ENCODE measurements around the gene SYTL3. TPM values are rescaled to one million over a fixed set of nuclear protein-coding genes. Genes with fewer than 3 reads are reported as not detected.
"Not testable (repeated sequence)": the region's sequence is repeated elsewhere in the genome, so short reads cannot be mapped to it uniquely, and the experiment has no call there.

Gene SYTL3
- total RNA-seq, 1 experiment from 2014 or later: 0.65 TPM

GRCh38 chr6:158611541-158612370 is 38.1 kb upstream of the SYTL3 start:
- ChIA-PET CTCF (interaction anchor here (0.6 to 1.7 kb wide), 6 partner anchors 18 to 397 kb away, joined by 3 to 4 read pairs (median 3); no protein-coding TSS in a partner anchor), POLR2A (interaction anchor here (0.6 to 1.3 kb wide), 3 partner anchors 9 to 347 kb away, joined by 3 to 4 read pairs (median 3); partner anchors contain the start of gene DYNLT1)
- no peak for TF ChIP-seq CTCF (IDR thresholded peaks at IDR 0.05; ENCODE audit: unreplicated experiment)
- Mint-ChIP-seq H3K4me3 (ENCODE audit: unreplicated experiment) (no peak overlapping the region), H3K27ac (ENCODE audit: low read depth, unreplicated experiment) (peak overlapping the region; percentile 17), H3K36me3 (ENCODE audit: insufficient read depth, unreplicated experiment) (peaks cover 41% of the 10 kb centered on the region), H3K9me3 (ENCODE audit: unreplicated experiment) (no peaks in the 10 kb centered on the region), H3K4me1 (ENCODE audit: insufficient read depth, unreplicated experiment) (no peaks in the 10 kb centered on the region), H3K27me3 (ENCODE audit: insufficient read depth, unreplicated experiment) (no peaks in the 10 kb centered on the region)
- intact Hi-C loops (cut with micrococcal nuclease): no loop called here
- no TSS peak for BruUV-seq (replicated peaks)
- DNase-seq (ENCODE audit: unreplicated experiment): no peak

GRCh38 chr6:158614606-158615005 is 35.2 kb upstream of the SYTL3 start:
- H3K9me3 Mint-ChIP-seq (ENCODE audit: unreplicated experiment); H3K4me3 Mint-ChIP-seq (ENCODE audit: unreplicated experiment); DNase-seq (ENCODE audit: unreplicated experiment); H3K4me1 Mint-ChIP-seq (ENCODE audit: insufficient read depth, unreplicated experiment); H3K27ac Mint-ChIP-seq (ENCODE audit: low read depth, unreplicated experiment); BruUV-seq (replicated peaks); H3K27me3 Mint-ChIP-seq (ENCODE audit: insufficient read depth, unreplicated experiment); POLR2A ChIA-PET; intact Hi-C loops (cut with micrococcal nuclease); CTCF ChIA-PET: not testable (repeated sequence)
- H3K36me3 Mint-ChIP-seq (ENCODE audit: insufficient read depth, unreplicated experiment): peaks cover 50% of the 10 kb centered on the region

GRCh38 chr6:158618289-158618688 is 31.6 kb upstream of the SYTL3 start:
- H3K27ac Mint-ChIP-seq (ENCODE audit: low read depth, unreplicated experiment); H3K27me3 Mint-ChIP-seq (ENCODE audit: insufficient read depth, unreplicated experiment); H3K4me1 Mint-ChIP-seq (ENCODE audit: insufficient read depth, unreplicated experiment); intact Hi-C loops (cut with micrococcal nuclease); BruUV-seq (replicated peaks); DNase-seq (ENCODE audit: unreplicated experiment); H3K4me3 Mint-ChIP-seq (ENCODE audit: unreplicated experiment); H3K9me3 Mint-ChIP-seq (ENCODE audit: unreplicated experiment): not testable (repeated sequence)
- ChIA-PET CTCF (interaction anchor here (1.2 kb wide), 1 partner anchor 12 kb away, joined by 6 read pairs; no protein-coding TSS in a partner anchor), POLR2A (interaction anchor here (1.1 to 1.7 kb wide), 2 partner anchors 26 to 240 kb away, joined by 4 to 5 read pairs; partner anchors contain the start of gene DYNLT1)
- H3K36me3 Mint-ChIP-seq (ENCODE audit: insufficient read depth, unreplicated experiment): peaks cover 47% of the 10 kb centered on the region

- peaks cover 50% of the 10 kb centered on the region for H3K36me3 Mint-ChIP-seq (ENCODE audit: insufficient read depth, unreplicated experiment)
- TF ChIP-seq CTCF (IDR thresholded peaks at IDR 0.05; ENCODE audit: unreplicated experiment): no peak
- H3K9me3 Mint-ChIP-seq (ENCODE audit: unreplicated experiment): no peaks in the 10 kb centered on the region
- H3K4me3 Mint-ChIP-seq (ENCODE audit: unreplicated experiment): no peak overlapping the region
- intact Hi-C loops (cut with micrococcal nuclease): no loop called here
- no peak overlapping the region for H3K27ac Mint-ChIP-seq (ENCODE audit: low read depth, unreplicated experiment)
- H3K27me3 Mint-ChIP-seq (ENCODE audit: insufficient read depth, unreplicated experiment): no peaks in the 10 kb centered on the region
- ChIA-PET POLR2A (interaction anchor here (0.7 kb wide), 1 partner anchor 9 kb away, joined by 3 read pairs; no protein-coding TSS in a partner anchor), CTCF (interaction anchor here (0.6 to 1.7 kb wide), 3 partner anchors 28 to 149 kb away, joined by 3 to 4 read pairs (median 4); no protein-coding TSS in a partner anchor)
- no peak for DNase-seq (ENCODE audit: unreplicated experiment)
- no TSS peak for BruUV-seq (replicated peaks)
- H3K4me1 Mint-ChIP-seq (ENCODE audit: insufficient read depth, unreplicated experiment): no peaks in the 10 kb centered on the region
Measured at GRCh38 chr6:158619922-158620801, 29.7 kb upstream of the SYTL3 start.

Data from MCF 10A (cell line).